ENCODE measurements around the gene NPR3. TPM values are rescaled to one million over a fixed set of nuclear protein-coding genes. Genes with fewer than 3 reads are reported as not detected.

Gene NPR3
- total RNA-seq (2014; rRNA removed; shearing (Covaris generic)), result 0.40 TPM in 1 of 2 replicates, not detected in the other

GRCh38 chr5:32710550-32711361, at the start of gene NPR3:
Gene NPR3 (plus strand): TSS chr5:32711321. CDS start chr5:32711777, 456 bp downstream.

Other genes starting within 250 kb of the NPR3 start
- 200 and 300 TPM in 2 replicates for gene SUB1, start 125.8 kb upstream of the NPR3 start, total RNA-seq (2014; rRNA removed; shearing (Covaris generic))